Peyer's patch (tissue), 4 donors: ENCODE data around the gene FAM120A.

ENCODE experiments used
- POLR2A ChIP-seq, 2 donors: fragments of 450-650 bp; IDR thresholded peaks; one replicate each; pipeline ENCODE4 v1.5.1; 2017; ENCODE audit warnings: antibody characterized with exemption in 2 of 2, mild to moderate bottlenecking in 2 of 2, moderate library complexity in 2 of 2
- TF ChIP-seq, protein P1 (sequence below), 6 experiments: fragments of 450-650 bp in 4 of 6; fragments of 200-600 bp in 2 of 6; sonication (generic) in 1 of 6; IDR thresholded peaks; one replicate each; pipeline ENCODE4 v1.5.1; 2017 to 2019; ENCODE audit warnings: antibody characterized with exemption in 6 of 6, mild to moderate bottlenecking in 3 of 6, moderate library complexity in 1 of 6

DNA sequence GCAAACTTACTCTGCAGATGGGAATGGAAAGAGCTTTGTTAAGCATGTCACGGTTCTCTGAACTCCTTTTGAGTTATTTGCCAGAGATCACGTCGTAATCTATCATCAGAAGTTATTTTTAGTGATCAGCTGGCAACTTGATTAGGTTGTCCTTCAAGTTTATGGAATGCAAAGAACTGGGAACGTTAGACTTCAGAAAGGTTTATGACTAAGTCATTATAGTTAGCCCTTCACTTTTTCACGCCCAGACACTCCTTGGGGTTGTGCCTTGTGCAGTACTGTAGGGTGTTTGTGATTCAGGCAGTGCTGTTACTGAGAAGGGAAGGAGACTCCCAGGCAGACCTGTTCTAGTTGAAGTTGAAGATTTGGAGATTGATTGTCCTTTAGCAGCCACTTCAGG is 98.1 kb downstream of the FAM120A start:
- TF ChIP-seq, protein P1, sequence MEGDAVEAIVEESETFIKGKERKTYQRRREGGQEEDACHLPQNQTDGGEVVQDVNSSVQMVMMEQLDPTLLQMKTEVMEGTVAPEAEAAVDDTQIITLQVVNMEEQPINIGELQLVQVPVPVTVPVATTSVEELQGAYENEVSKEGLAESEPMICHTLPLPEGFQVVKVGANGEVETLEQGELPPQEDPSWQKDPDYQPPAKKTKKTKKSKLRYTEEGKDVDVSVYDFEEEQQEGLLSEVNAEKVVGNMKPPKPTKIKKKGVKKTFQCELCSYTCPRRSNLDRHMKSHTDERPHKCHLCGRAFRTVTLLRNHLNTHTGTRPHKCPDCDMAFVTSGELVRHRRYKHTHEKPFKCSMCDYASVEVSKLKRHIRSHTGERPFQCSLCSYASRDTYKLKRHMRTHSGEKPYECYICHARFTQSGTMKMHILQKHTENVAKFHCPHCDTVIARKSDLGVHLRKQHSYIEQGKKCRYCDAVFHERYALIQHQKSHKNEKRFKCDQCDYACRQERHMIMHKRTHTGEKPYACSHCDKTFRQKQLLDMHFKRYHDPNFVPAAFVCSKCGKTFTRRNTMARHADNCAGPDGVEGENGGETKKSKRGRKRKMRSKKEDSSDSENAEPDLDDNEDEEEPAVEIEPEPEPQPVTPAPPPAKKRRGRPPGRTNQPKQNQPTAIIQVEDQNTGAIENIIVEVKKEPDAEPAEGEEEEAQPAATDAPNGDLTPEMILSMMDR (IDR thresholded peaks at IDR 0.05): no peak
- TF ChIP-seq POLR2A (IDR thresholded peaks at IDR 0.05): no peak
